GM12878 (cell line): ENCODE results near the gene PIEZO2. TPM values are rescaled to one million over a fixed set of nuclear protein-coding genes. Genes with fewer than 3 reads are reported as not detected.

ENCODE experiments used
- ATAC-seq: fragments of 200-7000 bp; cut with Tn5 transposase; 3 replicates; pipeline ENCODE4 v1.9.1; 2020; ENCODE audit warnings: mild to moderate bottlenecking, moderate library complexity
- BruUV-seq: library from RNA; stranded (reverse); fragments of 400-500 nt; replicated peaks from 2 replicates; lab custom pipeline; 2021; lab: Mats Ljungman, UMichigan
- CTCF ChIA-PET: fragments of 300-600 bp; sonication (Branson Sonifier 250); formaldehyde crosslinking; extraction: SDS; loops from one replicate; lab custom pipeline; 2021; ENCODE audit warnings: inconsistent platforms; lab: Yijun Ruan, JAX
- POLR2A ChIA-PET: fragments of 350-600 bp; formaldehyde crosslinking; extraction: SDS; loops from one replicate; lab custom pipeline; 2021; ENCODE audit warnings: inconsistent platforms; lab: Charles Lee
- RAD21 ChIA-PET: fragments of 300-600 bp; sonication (Branson Sonifier 250); formaldehyde crosslinking; loops from one replicate; lab custom pipeline; 2023; ENCODE audit warnings: antibody characterized with exemption; ENCODE audit not compliant: unreplicated experiment; lab: Charles Lee
- SMC1A ChIA-PET: fragments of 300-600 bp; sonication (Branson Sonifier 250); formaldehyde crosslinking; loops from one replicate; lab custom pipeline; 2023; ENCODE audit not compliant: unreplicated experiment, uncharacterized antibody; lab: Charles Lee
- DNase-seq: peaks from one replicate; pipeline ENCODE4 v3.0.0-alpha.2; 2011; ENCODE audit warnings: low read depth, low spot score
- FAIRE-seq: peaks from 3 replicates; lab custom pipeline; 2011; peaks lifted over from hg19 to GRCh38; lab: Jason Lieb, UNC
- H2AFZ ChIP-seq: 2 replicates; pipeline ENCODE4 v1.6.0; 2011; ENCODE audit warnings: low read depth, low read length, control low read depth; ENCODE audit not compliant: control insufficient read depth
- H3K27ac ChIP-seq: 2 replicates; pipeline ENCODE4 v1.5.1; 2011; ENCODE audit warnings: control low read depth; ENCODE audit not compliant: control insufficient read depth, insufficient read depth
- H3K27me3 ChIP-seq, 2 experiments: replicated peaks in 1 of 2; 2 replicates each; pipeline versions ENCODE4 v1.6.0 to v1.6.1; 2011; ENCODE audit warnings: low read length in 1 of 2; ENCODE audit not compliant: control insufficient read depth in 2 of 2, insufficient read depth in 2 of 2
- H3K36me3 ChIP-seq, 2 experiments: 2 replicates each; pipeline ENCODE4 v1.5.1; 2011; ENCODE audit warnings: low read length in 1 of 2; ENCODE audit not compliant: control insufficient read depth in 2 of 2, insufficient read depth in 2 of 2
- H3K4me1 ChIP-seq: 2 replicates; pipeline ENCODE4 v1.6.1; 2011; ENCODE audit warnings: mild to moderate bottlenecking, low read length, moderate library complexity, mixed read lengths; ENCODE audit not compliant: control insufficient read depth, insufficient read depth
- H3K4me2 ChIP-seq: 2 replicates; pipeline ENCODE4 v1.6.0; 2011; ENCODE audit warnings: control low read depth; ENCODE audit not compliant: control insufficient read depth, insufficient read depth
- H3K4me3 ChIP-seq: fragments of 200-600 bp; sonication (generic); 2 replicates; pipeline ENCODE4 v1.5.1; 2016
- H3K79me2 ChIP-seq: 2 replicates; pipeline ENCODE4 v1.6.0; 2011; ENCODE audit warnings: low read length; ENCODE audit not compliant: control insufficient read depth, insufficient read depth
- H3K9ac ChIP-seq: 2 replicates; pipeline ENCODE4 v1.8.0; 2011; ENCODE audit warnings: low read length, control low read depth, mixed read lengths; ENCODE audit not compliant: control insufficient read depth, insufficient read depth
- H3K9me3 ChIP-seq: replicated peaks from 3 replicates; pipeline ENCODE4 v1.5.1; 2011; ENCODE audit warnings: mild to moderate bottlenecking, low read length; ENCODE audit not compliant: control insufficient read depth, insufficient read depth
- H4K20me1 ChIP-seq: 2 replicates; pipeline ENCODE4 v1.6.0; 2011; ENCODE audit not compliant: control insufficient read depth, insufficient read depth
- BCL11A ChIP-seq: IDR thresholded peaks from 2 replicates; pipeline ENCODE4 v1.6.1; 2011; ENCODE audit warnings: low read depth, low read length
- FOS ChIP-seq: IDR thresholded peaks from 3 replicates; pipeline ENCODE4 v1.6.1; 2011; ENCODE audit warnings: borderline replicate concordance; ENCODE audit not compliant: insufficient read length; ENCODE audit errors: extremely low read depth
- HDAC6 ChIP-seq: fragments of 200-600 bp; sonication (generic); IDR thresholded peaks from one replicate; pipeline ENCODE4 v1.8.0; 2017; ENCODE audit warnings: antibody characterized with exemption; ENCODE audit not compliant: unreplicated experiment
- RB1 ChIP-seq: fragments of 450-650 bp; formaldehyde crosslinking; IDR thresholded peaks from 2 replicates; pipeline ENCODE4 v1.6.1; 2017; ENCODE audit warnings: mild to moderate bottlenecking, borderline replicate concordance
- RFX5 ChIP-seq: IDR thresholded peaks from 2 replicates; pipeline ENCODE4 v1.6.1; 2011; ENCODE audit warnings: low read depth, low read length, improper control_type of control experiment
- SIN3A ChIP-seq: IDR thresholded peaks from 2 replicates; pipeline ENCODE4 v1.6.1; 2012; ENCODE audit warnings: low read depth, low read length, improper control_type of control experiment
- SPI1 ChIP-seq: IDR thresholded peaks from 2 replicates; pipeline ENCODE4 v1.6.1; 2011; ENCODE audit warnings: low read depth, mild to moderate bottlenecking, low read length, moderate library complexity, borderline replicate concordance; ENCODE audit not compliant: insufficient read depth
- TBL1XR1 ChIP-seq: IDR thresholded peaks from 2 replicates; pipeline ENCODE4 v1.6.1; 2012; ENCODE audit warnings: low read depth, low read length, improper control_type of control experiment
- WRNIP1 ChIP-seq: IDR thresholded peaks from 2 replicates; pipeline ENCODE4 v1.6.1; 2011; ENCODE audit warnings: low read depth, low read length, improper control_type of control experiment, borderline replicate concordance
- ZNF207 ChIP-seq: fragments of 450-650 bp; IDR thresholded peaks from 2 replicates; pipeline ENCODE4 v1.6.1; 2014; ENCODE audit warnings: antibody characterized with exemption, mild to moderate bottlenecking, borderline replicate concordance
- WGBS: methylation state at CpG from one replicate; pipeline ENCODE4 v1.1.6; 2016; ENCODE audit warnings: low lambda C conversion rate; ENCODE audit not compliant: insufficient replicate concordance, insufficient coverage; ENCODE audit errors: missing lambda C conversion rate; 5-methylcytosine and 5-hydroxymethylcytosine counted together
- in situ Hi-C: fragments of 300-500 bp; cut with MboI; formaldehyde crosslinking; loops from 9 replicates; pipeline ENCODE4 v1.14.3; 2018; ENCODE audit warnings: mixed read lengths
- intact Hi-C: fragments of 100-400 bp; cut with micrococcal nuclease; formaldehyde crosslinking; loops from one replicate; pipeline ENCODE4 v1.14.2; 2022; ENCODE audit not compliant: unreplicated experiment
- polyA plus RNA-seq, 11 experiments: library from polyadenylated mRNA; depleted of rRNA in 4 of 11; unstranded in 6 of 11; stranded (reverse) in 5 of 11; fragments of >200 nt; fragmentation: Nextera tagmentation in 4 of 11; fragmentation: Illumina TruSeq in 1 of 11; extraction: Ambion mirVana in 4 of 11; extraction: Trizol in 1 of 11; gene quantifications; 1 replicate in 1 of 11; 2 replicates in 10 of 11; pipeline versions ENCODE4 v1.2.1 to v1.2.3, GENCODE V29; 2011 to 2016; ENCODE audit warnings: inconsistent platforms in 2 of 11, missing spikeins in 2 of 11, low read depth in 1 of 11
- total RNA-seq, 4 experiments: library from RNA; depleted of rRNA in 3 of 4; stranded (reverse); fragments of >200 nt in 3 of 4; fragmentation: Illumina TruSeq in 1 of 4; extraction: Trizol in 1 of 4; gene quantifications; 2 replicates each; pipeline versions ENCODE4 v1.2.1 to v1.2.3, GENCODE V29; 2013 to 2021
- TF ChIP-seq, protein P1 (sequence below): fragments of 450-650 bp; IDR thresholded peaks from 2 replicates; pipeline ENCODE4 v1.6.1; 2017; ENCODE audit warnings: antibody characterized with exemption, mild to moderate bottlenecking, moderate library complexity
- TF ChIP-seq, protein P2 (sequence below): fragments of 450-650 bp; formaldehyde crosslinking; IDR thresholded peaks from 2 replicates; pipeline ENCODE4 v1.4.0; 2022; ENCODE audit warnings: mild to moderate bottlenecking, moderate library complexity
- TF ChIP-seq, protein P3 (sequence below): fragments of 450-650 bp; IDR thresholded peaks from 2 replicates; pipeline ENCODE4 v1.6.1; 2017; ENCODE audit warnings: borderline replicate concordance
- TF ChIP-seq, protein P4 (sequence below): IDR thresholded peaks from 2 replicates; pipeline ENCODE4 v1.6.1; 2011; ENCODE audit warnings: borderline replicate concordance, low read depth, mild to moderate bottlenecking, moderate library complexity, low read length; ENCODE audit not compliant: insufficient read depth, poor library complexity, severe bottlenecking

The PIEZO2 gene
- total and polyA plus RNA-seq, 10 of the 15 experiments (the other 5 are each of a cell fraction or from before 2014, with no cell fraction given): 6.7 to 42.3 (median 27.4) TPM

DNA sequence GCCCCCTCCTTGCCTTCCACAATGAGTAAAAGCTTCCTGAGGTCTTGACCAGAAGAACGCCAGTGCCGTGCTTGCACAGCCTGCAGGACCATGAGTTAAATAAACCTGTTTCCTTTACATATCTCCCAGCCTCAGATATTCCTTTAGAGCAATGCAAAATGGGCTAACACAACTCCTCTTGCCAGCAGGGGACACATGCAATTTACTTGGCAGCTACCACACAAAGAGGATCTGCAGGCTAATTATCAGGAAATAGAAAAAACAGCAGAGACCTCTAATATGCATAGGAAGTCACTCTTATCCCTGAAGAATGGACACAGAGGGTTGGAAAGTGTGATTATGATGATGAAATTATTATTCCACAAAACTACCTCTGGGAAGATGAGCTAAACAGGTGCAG lies 114.0 kb downstream of the PIEZO2 start:
- POLR2A ChIA-PET: interaction anchor here (1.2 to 1.3 kb wide), 2 partner anchors 80 to 81 kb away, joined by 5 to 6 read pairs; no protein-coding TSS in a partner anchor
- in situ Hi-C loops: no loop called here

More for the DNA sequence above, 114.0 kb downstream of the PIEZO2 start:
- no peak for TF ChIP-seq RFX5
- TF ChIP-seq BCL11A: no peak
- TF ChIP-seq WRNIP1: no peak
- TF ChIP-seq SIN3A: no peak
- TF ChIP-seq, protein P1, sequence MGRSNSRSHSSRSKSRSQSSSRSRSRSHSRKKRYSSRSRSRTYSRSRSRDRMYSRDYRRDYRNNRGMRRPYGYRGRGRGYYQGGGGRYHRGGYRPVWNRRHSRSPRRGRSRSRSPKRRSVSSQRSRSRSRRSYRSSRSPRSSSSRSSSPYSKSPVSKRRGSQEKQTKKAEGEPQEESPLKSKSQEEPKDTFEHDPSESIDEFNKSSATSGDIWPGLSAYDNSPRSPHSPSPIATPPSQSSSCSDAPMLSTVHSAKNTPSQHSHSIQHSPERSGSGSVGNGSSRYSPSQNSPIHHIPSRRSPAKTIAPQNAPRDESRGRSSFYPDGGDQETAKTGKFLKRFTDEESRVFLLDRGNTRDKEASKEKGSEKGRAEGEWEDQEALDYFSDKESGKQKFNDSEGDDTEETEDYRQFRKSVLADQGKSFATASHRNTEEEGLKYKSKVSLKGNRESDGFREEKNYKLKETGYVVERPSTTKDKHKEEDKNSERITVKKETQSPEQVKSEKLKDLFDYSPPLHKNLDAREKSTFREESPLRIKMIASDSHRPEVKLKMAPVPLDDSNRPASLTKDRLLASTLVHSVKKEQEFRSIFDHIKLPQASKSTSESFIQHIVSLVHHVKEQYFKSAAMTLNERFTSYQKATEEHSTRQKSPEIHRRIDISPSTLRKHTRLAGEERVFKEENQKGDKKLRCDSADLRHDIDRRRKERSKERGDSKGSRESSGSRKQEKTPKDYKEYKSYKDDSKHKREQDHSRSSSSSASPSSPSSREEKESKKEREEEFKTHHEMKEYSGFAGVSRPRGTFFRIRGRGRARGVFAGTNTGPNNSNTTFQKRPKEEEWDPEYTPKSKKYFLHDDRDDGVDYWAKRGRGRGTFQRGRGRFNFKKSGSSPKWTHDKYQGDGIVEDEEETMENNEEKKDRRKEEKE: no peak
- TF ChIP-seq, protein P2, sequence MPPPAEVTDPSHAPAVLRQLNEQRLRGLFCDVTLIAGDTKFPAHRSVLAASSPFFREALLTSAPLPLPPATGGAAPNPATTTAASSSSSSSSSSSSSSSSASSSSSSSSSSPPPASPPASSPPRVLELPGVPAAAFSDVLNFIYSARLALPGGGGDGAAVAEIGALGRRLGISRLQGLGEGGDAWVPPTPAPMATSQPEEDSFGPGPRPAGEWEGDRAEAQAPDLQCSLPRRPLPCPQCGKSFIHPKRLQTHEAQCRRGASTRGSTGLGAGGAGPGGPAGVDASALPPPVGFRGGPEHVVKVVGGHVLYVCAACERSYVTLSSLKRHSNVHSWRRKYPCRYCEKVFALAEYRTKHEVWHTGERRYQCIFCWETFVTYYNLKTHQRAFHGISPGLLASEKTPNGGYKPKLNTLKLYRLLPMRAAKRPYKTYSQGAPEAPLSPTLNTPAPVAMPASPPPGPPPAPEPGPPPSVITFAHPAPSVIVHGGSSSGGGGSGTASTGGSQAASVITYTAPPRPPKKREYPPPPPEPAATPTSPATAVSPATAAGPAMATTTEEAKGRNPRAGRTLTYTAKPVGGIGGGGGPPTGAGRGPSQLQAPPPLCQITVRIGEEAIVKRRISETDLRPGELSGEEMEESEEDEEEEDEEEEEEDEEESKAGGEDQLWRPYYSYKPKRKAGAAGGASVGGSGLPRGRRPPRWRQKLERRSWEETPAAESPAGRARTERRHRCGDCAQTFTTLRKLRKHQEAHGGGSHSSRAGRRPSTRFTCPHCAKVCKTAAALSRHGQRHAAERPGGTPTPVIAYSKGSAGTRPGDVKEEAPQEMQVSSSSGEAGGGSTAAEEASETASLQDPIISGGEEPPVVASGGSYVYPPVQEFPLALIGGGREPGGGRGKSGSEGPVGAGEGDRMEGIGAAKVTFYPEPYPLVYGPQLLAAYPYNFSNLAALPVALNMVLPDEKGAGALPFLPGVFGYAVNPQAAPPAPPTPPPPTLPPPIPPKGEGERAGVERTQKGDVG (CRISPR knock-in tag): no peak
- no peak for TF ChIP-seq HDAC6
- TF ChIP-seq RB1: no peak
- TF ChIP-seq, protein P3, sequence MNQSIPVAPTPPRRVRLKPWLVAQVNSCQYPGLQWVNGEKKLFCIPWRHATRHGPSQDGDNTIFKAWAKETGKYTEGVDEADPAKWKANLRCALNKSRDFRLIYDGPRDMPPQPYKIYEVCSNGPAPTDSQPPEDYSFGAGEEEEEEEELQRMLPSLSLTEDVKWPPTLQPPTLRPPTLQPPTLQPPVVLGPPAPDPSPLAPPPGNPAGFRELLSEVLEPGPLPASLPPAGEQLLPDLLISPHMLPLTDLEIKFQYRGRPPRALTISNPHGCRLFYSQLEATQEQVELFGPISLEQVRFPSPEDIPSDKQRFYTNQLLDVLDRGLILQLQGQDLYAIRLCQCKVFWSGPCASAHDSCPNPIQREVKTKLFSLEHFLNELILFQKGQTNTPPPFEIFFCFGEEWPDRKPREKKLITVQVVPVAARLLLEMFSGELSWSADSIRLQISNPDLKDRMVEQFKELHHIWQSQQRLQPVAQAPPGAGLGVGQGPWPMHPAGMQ: no peak
- no peak for TF ChIP-seq TBL1XR1
- no peak for TF ChIP-seq ZNF207
- no peak for TF ChIP-seq SPI1
- TF ChIP-seq FOS: no peak
- TF ChIP-seq, protein P4, sequence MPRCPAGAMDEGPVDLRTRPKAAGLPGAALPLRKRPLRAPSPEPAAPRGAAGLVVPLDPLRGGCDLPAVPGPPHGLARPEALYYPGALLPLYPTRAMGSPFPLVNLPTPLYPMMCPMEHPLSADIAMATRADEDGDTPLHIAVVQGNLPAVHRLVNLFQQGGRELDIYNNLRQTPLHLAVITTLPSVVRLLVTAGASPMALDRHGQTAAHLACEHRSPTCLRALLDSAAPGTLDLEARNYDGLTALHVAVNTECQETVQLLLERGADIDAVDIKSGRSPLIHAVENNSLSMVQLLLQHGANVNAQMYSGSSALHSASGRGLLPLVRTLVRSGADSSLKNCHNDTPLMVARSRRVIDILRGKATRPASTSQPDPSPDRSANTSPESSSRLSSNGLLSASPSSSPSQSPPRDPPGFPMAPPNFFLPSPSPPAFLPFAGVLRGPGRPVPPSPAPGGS: no peak
- 94% methylated on average over 2 of the region's 2 CpGs for WGBS
- FAIRE-seq: no peak
- RAD21 ChIA-PET: interaction anchor here (0.6 to 9.7 kb wide), 11 partner anchors 9 to 197 kb away, joined by 3 to 157 read pairs (median 4); partner anchors contain the start of gene PIEZO2
- intact Hi-C loops: no loop called here
- no peak overlapping the region for H2AFZ ChIP-seq
- BruUV-seq: no TSS peak
- peak overlapping the region; percentile 52 for H3K27ac ChIP-seq
- SMC1A ChIA-PET: interaction anchor here (0.6 to 10.8 kb wide), 22 partner anchors 9 to 475 kb away, joined by 3 to 196 read pairs (median 4); no protein-coding TSS in a partner anchor
- H3K36me3 ChIP-seq: peaks cover 0 to 3% of the 10 kb centered on the region in 2 experiments; a peak in 1 of 4 replicates
- CTCF ChIA-PET: interaction anchor here (0.9 to 2.1 kb wide), 9 partner anchors 14 to 184 kb away, joined by 3 to 12 read pairs (median 4); no protein-coding TSS in a partner anchor
- H3K79me2 ChIP-seq: peaks cover 76% of the 10 kb centered on the region
- H3K27me3 ChIP-seq: no peaks in the 10 kb centered on the region
- H4K20me1 ChIP-seq: no peaks in the 10 kb centered on the region
- ATAC-seq: no peak
- H3K9ac ChIP-seq: no peak overlapping the region
- H3K4me2 ChIP-seq: peak overlapping the region; percentile 52
- no peak overlapping the region; the same call in 1 of the 2 replicates for H3K4me3 ChIP-seq
- no peak for DNase-seq
- peaks cover 38% of the 10 kb centered on the region for H3K4me1 ChIP-seq
- H3K9me3 ChIP-seq: peaks cover 2% of the 10 kb centered on the region; the same call in 2 of the 3 replicates
